HG02884 (cell line): ENCODE data around the gene THBS4.
"Not testable (repeated sequence)": the region's sequence is repeated elsewhere in the genome, so short reads cannot be mapped to it uniquely, and the experiment has no call there.

ENCODE experiments used
- ATAC-seq: cut with Tn5 transposase; IDR thresholded peaks from one replicate; pipeline ENCODE4 v1.9.1; 2021; ENCODE audit warnings: mild to moderate bottlenecking, moderate library complexity; ENCODE audit not compliant: unreplicated experiment

Gene THBS4

GRCh38 chr5:80111376-80111990 is 76.3 kb downstream of the THBS4 start:
- ATAC-seq: not testable (repeated sequence)

DNA sequence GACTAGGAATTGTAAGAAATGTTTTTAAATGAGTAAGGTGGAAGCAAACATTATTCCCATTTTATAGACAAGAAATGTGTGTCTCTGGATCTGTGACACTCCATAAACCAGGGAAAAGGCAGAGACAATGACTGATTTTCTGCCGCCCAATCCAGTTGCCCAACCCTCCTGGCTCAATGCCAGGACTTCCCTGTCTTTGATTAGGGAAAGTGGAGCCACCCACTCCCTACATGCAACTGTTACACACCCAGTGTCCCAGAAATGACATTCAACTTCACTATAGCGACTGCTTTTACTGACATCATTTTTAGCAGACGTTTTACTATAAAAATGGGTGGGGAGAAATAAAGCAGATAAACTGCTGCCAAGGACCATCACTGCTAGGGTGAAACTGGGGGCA is 79.7 kb downstream of the THBS4 start:
- no peak for ATAC-seq

GRCh38 chr5:80116000-80116399 is 80.9 kb downstream of the THBS4 start:
- ATAC-seq: no peak

DNA sequence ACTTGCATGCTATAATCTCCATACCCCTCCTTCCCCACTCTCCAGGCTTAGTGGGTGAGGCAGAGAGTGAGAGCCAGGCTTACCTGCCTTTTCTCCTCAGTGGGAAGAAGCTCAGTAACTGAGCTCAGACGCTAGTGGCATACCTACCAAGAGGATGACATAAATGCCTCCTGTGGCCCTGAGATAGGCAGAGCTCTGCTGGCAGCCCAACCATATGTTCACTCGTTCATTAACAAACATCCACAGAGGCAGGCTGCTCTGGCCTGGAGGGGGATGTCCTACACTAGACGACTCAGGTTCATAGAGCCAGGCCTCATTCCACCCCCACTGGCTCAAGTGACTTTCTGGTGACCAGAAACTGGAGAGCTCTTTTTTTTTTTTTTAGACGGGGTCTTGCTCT is 81.3 kb downstream of the THBS4 start:
- ATAC-seq: no peak

DNA sequence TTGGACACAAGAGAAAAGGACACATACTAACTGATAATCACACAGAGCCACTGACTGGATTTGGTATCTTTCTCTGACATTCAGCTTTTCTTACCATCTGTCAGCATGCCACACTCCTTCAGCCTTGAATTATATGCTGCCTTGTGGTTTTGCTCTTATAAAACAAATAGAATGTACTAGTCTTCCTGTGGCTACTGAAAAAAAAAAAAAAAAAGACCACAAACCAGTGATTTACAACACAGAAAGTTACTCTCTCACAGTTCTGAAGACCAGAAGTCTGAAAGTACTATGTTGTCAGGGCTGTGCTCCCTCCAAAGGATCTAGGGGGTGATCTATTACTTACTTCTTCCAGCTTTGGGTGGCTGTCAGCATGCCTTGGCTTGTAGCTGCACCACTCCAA is 82.3 kb downstream of the THBS4 start:
- no peak for ATAC-seq

DNA sequence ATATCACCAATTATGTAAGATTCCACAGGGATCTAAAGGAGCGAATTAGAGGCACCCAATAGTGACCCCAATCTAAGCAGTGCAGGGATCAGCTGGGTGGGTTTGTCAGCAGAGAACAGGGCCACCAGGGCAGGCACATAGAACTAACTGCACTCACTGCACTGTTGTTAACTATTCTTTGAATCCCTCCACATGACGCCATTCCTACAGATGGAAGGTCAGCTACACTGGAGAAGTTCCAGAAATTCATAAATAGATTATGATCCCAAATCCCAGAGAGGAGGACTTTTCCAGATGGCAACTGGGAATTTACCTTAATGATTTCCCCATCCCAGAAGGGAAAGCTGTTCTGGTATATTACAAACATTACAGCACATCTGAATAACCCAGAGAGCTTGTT is 84.2 kb downstream of the THBS4 start:
- ATAC-seq: no peak

GRCh38 chr5:80122579-80122978 is 87.4 kb downstream of the THBS4 start:
- no peak for ATAC-seq

- no peak for ATAC-seq
Observed at GRCh38 chr5:80124121-80124918, 89.2 kb downstream of the THBS4 start.

- ATAC-seq: peak; percentile 86
Observed at GRCh38 chr5:80125022-80125961, 90.1 kb downstream of the THBS4 start.

- ATAC-seq: peak; percentile 70
Observed at GRCh38 chr5:80125962-80126480, 90.9 kb downstream of the THBS4 start.

DNA sequence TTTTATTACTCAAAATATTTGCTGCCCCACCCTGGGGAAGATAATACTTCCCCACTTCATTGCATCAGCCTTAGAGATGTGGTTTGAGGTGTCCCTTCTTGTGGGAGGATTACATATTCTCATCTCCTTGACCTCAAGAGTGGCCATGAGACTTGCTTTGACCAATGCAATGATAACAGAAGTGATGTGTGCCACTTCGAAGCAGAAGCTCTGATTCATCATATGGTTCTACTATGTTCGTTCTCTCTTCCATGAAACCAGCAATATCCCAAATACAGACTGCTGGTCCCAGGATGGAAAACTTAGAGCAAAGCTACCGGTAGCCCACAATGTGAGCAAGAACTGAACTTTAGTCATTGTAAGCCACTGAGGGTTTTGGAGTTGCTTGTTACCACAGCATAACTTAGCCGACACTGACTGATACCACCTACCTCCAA is 92.0 kb downstream of the THBS4 start:
- no peak for ATAC-seq

DNA sequence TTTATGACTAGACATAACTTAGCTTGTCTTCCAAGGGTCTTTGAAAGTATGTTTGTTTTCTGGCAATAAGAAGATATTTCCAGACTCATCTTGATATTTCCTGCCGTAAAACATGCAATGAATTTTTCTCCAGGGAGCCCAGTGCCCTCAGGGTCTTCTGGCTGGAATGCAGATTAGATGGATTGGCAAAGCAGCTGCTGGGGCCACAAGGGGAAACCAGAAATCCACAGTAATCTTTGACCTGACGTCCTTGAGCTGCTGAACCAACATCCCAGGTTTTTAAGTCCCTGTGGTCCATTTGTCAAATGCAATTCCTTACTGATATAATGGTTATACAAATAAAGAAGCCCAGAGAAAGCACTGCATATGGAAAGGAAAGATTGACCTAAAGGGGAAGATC is 93.0 kb downstream of the THBS4 start:
- ATAC-seq: no peak

GRCh38 chr5:80129146-80129545 is 94.0 kb downstream of the THBS4 start:
- ATAC-seq: no peak
